Upper lobe of left lung (tissue), 6 donors: ENCODE measurements around the gene USP27X. TPM values are rescaled to one million over a fixed set of nuclear protein-coding genes. Genes with fewer than 3 reads are reported as not detected.

Experiments used
- ATAC-seq, 2 donors: fragments of 200-7000 bp; cut with Tn5 transposase; one replicate each; pipeline ENCODE4 v1.9.1; 2022; ENCODE audit warnings: mild to moderate bottlenecking in 2 of 2, moderate library complexity in 2 of 2; ENCODE audit not compliant: low FRiP score in 2 of 2
- DNase-seq, 2 donors: peaks; one replicate each; pipeline ENCODE4 v3.0.0-alpha.2; 2019 to 2020
- H3K27ac ChIP-seq, 4 donors: fragments of 200-600 bp; sonication (generic); one replicate each; pipeline ENCODE4 v1.5.1; 2016 to 2019
- H3K27me3 ChIP-seq, 4 donors: fragments of 200-600 bp; sonication (generic); one replicate each; pipeline ENCODE4 v1.5.1; 2017 to 2019
- H3K36me3 ChIP-seq, 4 donors: fragments of 200-600 bp; sonication (generic); one replicate each; pipeline ENCODE4 v1.5.1; 2016 to 2019
- H3K4me1 ChIP-seq, 4 donors: fragments of 200-600 bp; sonication (generic); one replicate each; pipeline ENCODE4 v1.5.1; 2018 to 2019
- H3K4me3 ChIP-seq, 4 donors: fragments of 200-600 bp; sonication (generic); one replicate each; pipeline ENCODE4 v1.5.1; 2017 to 2019; ENCODE audit warnings: mild to moderate bottlenecking in 2 of 4, moderate library complexity in 1 of 4
- H3K9me3 ChIP-seq, 4 donors: fragments of 200-600 bp; sonication (generic); one replicate each; pipeline ENCODE4 v1.5.1; 2018 to 2019
- EP300 ChIP-seq, 4 donors: sonication (generic); formaldehyde crosslinking; IDR thresholded peaks; one replicate each; pipeline ENCODE4 v1.5.1; 2017; ENCODE audit warnings: antibody characterized with exemption in 4 of 4, control low read depth in 2 of 4
- POLR2A ChIP-seq, 4 donors: fragments of 450-650 bp; IDR thresholded peaks; one replicate each; pipeline ENCODE4 v1.5.1; 2016 to 2017; ENCODE audit warnings: antibody characterized with exemption in 4 of 4, mild to moderate bottlenecking in 2 of 4
- POLR2AphosphoS5 ChIP-seq, 2 donors: sonication (generic); formaldehyde crosslinking; IDR thresholded peaks; one replicate each; pipeline ENCODE4 v1.5.1; 2017; ENCODE audit warnings: antibody characterized with exemption in 2 of 2
- WGBS, 2 donors: methylation state at CpG; one replicate each; pipeline ENCODE4 v1.1.5; 2017 to 2018; 5-methylcytosine and 5-hydroxymethylcytosine counted together
- total RNA-seq, 6 donors: library from RNA; depleted of rRNA in 4 of 6; stranded (reverse); fragments of >200 nt in 4 of 6; gene quantifications; one replicate each; pipeline versions ENCODE4 v1.1.0 to v1.2.1, GENCODE V29; 2016 to 2021
- TF ChIP-seq, protein P1 (sequence below), 6 experiments: fragments of 450-650 bp in 4 of 6; fragments of 200-600 bp in 2 of 6; sonication (generic) in 2 of 6; IDR thresholded peaks; one replicate each; pipeline ENCODE4 v1.5.1; 2016 to 2019; ENCODE audit warnings: antibody characterized with exemption in 6 of 6
- donor health status: DM: no; HTN: no; CAD: no; lungs with moderate emphysema.
- donor health status: DM: no; HTN: yes; CAD: no; lungs with severe emphysema.

USP27X gene
- total RNA-seq, result 1 to 10 TPM; 1.0 to 5.9 (median 3.9) TPM

GRCh38 chrX:49878834-49879655 lies at the start of gene USP27X:
USP27X (plus strand) TSS chrX:49879484; CDS start chrX:49880308, 824 bp downstream.
- Histone ChIP-seq H3K27ac (peak within 1 kb of the TSS; percentile 82 to 87 (median 84)), H3K9me3 (no peaks in the 10 kb centered on the region), H3K36me3 (no peaks in the 10 kb centered on the region), H3K4me1 (peaks cover 7 to 26% (median 11%) of the 10 kb centered on the region in 4 donors), H3K27me3 (no peaks in the 10 kb centered on the region), H3K4me3 (peak within 1 kb of the TSS; percentile 11 to 76 (median 66))
- TF ChIP-seq, protein P1, sequence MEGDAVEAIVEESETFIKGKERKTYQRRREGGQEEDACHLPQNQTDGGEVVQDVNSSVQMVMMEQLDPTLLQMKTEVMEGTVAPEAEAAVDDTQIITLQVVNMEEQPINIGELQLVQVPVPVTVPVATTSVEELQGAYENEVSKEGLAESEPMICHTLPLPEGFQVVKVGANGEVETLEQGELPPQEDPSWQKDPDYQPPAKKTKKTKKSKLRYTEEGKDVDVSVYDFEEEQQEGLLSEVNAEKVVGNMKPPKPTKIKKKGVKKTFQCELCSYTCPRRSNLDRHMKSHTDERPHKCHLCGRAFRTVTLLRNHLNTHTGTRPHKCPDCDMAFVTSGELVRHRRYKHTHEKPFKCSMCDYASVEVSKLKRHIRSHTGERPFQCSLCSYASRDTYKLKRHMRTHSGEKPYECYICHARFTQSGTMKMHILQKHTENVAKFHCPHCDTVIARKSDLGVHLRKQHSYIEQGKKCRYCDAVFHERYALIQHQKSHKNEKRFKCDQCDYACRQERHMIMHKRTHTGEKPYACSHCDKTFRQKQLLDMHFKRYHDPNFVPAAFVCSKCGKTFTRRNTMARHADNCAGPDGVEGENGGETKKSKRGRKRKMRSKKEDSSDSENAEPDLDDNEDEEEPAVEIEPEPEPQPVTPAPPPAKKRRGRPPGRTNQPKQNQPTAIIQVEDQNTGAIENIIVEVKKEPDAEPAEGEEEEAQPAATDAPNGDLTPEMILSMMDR (IDR thresholded peaks at IDR 0.05), result peak; percentile 46 to 74 (median 58)
- peak in 2 of 4 donors; percentile 43 to 72 for TF ChIP-seq POLR2A (IDR thresholded peaks at IDR 0.05)
- peak; percentile 35 to 72 for TF ChIP-seq POLR2AphosphoS5 (IDR thresholded peaks at IDR 0.05)
- TF ChIP-seq EP300 (IDR thresholded peaks at IDR 0.05), result no peak
- WGBS, 2 donors, result 0 to 22% methylated on average over 10 to 55 of the region's 60 CpGs
- ATAC-seq, result peak; percentile 91 to 95
- peak; percentile 78 to 93 for DNase-seq

- Histone ChIP-seq H3K4me1 (no peaks in the 10 kb centered on the region), H3K27ac (no peak overlapping the region), H3K4me3 (no peak overlapping the region), H3K9me3 (no peaks in the 10 kb centered on the region), H3K27me3 (no peaks in the 10 kb centered on the region), H3K36me3 (no peaks in the 10 kb centered on the region)
- TF ChIP-seq EP300 (IDR thresholded peaks at IDR 0.05), result no peak
- TF ChIP-seq, protein P1 (IDR thresholded peaks at IDR 0.05), result peak; percentile 35 to 64 (median 51)
- no peak for DNase-seq
- 15 to 28% methylated on average over 6 to 8 of the region's 8 CpGs for WGBS, 2 donors
- no peak for ATAC-seq
Observed at GRCh38 chrX:49838374-49838773, 40.9 kb upstream of the USP27X start.

DNA sequence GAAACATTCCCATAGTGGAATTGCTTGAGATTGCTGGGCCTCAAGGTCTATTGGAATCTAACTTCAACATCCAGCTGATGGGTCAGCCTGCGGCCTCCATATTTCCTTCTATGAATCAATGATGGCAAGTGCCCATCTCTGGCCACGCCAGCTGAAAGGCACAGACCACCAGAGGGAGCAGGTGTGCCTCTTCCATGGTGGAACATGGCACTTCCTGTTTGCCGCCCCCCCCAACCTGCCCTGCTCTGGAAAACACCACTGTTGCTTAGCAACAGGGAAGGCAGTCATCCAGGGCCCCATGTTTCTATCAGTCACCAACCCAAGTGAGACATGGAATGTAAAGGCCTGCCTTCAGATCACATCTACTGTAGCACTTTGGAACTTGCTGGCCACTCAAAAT lies 38.6 kb upstream of the USP27X start:
- Histone ChIP-seq H3K4me1 (no peaks in the 10 kb centered on the region), H3K27ac (no peak overlapping the region), H3K36me3 (no peaks in the 10 kb centered on the region), H3K9me3 (no peaks in the 10 kb centered on the region), H3K4me3 (no peak overlapping the region), H3K27me3 (no peaks in the 10 kb centered on the region)
- no peak for TF ChIP-seq POLR2AphosphoS5 (IDR thresholded peaks at IDR 0.05)
- no peak for TF ChIP-seq EP300 (IDR thresholded peaks at IDR 0.05)
- no peak for TF ChIP-seq POLR2A (IDR thresholded peaks at IDR 0.05)
- TF ChIP-seq, protein P1 (IDR thresholded peaks at IDR 0.05), result peak in 3 of 6 experiments; percentile 38 to 58 (median 41)
- DNase-seq (peak in 1 of 2 donors; percentile 65), ATAC-seq (peak in 1 of 2 donors; percentile 65)
- 44% methylated on average over 3 of the region's 3 CpGs; no CpG with 5 or more reads in 1 of the 2 donors for WGBS, 2 donors

DNA sequence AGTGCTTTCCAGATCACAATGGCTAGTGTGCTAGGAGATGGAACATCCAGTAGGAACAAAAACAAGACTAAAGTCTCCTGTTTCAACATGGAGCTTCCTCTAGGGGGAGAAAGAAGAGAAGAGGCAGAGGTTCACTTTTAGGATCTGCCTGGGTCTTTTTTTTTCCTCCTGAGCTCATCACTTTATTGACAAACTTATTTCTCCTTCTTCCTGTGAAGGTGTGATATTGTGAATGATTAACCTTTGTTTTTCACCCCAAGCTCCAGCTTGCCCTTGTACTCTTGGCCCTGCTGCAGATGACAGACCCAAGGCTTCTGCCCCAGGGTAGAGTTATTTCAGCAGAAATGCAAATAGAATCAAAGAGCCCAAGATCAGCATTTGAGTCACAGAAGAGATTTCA lies 36.7 kb upstream of the USP27X start:
- ATAC-seq (no peak), DNase-seq (no peak)
- H3K36me3 ChIP-seq, result no peaks in the 10 kb centered on the region
- no peaks in the 10 kb centered on the region for H3K9me3 ChIP-seq
- no peaks in the 10 kb centered on the region for H3K4me1 ChIP-seq
- no peaks in the 10 kb centered on the region for H3K27me3 ChIP-seq
- H3K4me3 ChIP-seq, result no peak overlapping the region
- TF ChIP-seq POLR2A (IDR thresholded peaks at IDR 0.05) (no peak), POLR2AphosphoS5 (IDR thresholded peaks at IDR 0.05) (no peak), EP300 (IDR thresholded peaks at IDR 0.05) (no peak)
- TF ChIP-seq, protein P1 (IDR thresholded peaks at IDR 0.05), result no peak
- H3K27ac ChIP-seq, result no peak overlapping the region
